A673 (cell line): ENCODE measurements around the gene FASN. TPM values are rescaled to one million over a fixed set of nuclear protein-coding genes. Genes with fewer than 3 reads are reported as not detected.

Source experiments
- BruUV-seq: library from RNA; stranded (reverse); fragments of 400-500 nt; replicated peaks from 2 replicates; lab custom pipeline; 2021; lab: Mats Ljungman, UMichigan
- CTCF ChIA-PET: fragments of 300-600 bp; sonication (Branson Sonifier 250); formaldehyde crosslinking; loops from one replicate; lab custom pipeline; 2022; ENCODE audit warnings: antibody characterized with exemption; lab: Charles Lee
- POLR2A ChIA-PET: fragments of 300-600 bp; sonication (Branson Sonifier 250); formaldehyde crosslinking; loops from one replicate; lab custom pipeline; 2022; ENCODE audit warnings: antibody characterized with exemption; ENCODE audit not compliant: low non-redundant PET; lab: Charles Lee
- DNase-seq: peaks from one replicate; pipeline ENCODE4 v3.0.0-alpha.2; 2015; ENCODE audit warnings: low spot score
- H3K27ac ChIP-seq: fragments of 200-600 bp; sonication (generic); 2 replicates; pipeline ENCODE4 v1.5.1; 2016; ENCODE audit warnings: mixed run types, low read depth, mild to moderate bottlenecking, mixed read lengths, antibody characterized with exemption, low read length; ENCODE audit not compliant: poor library complexity, severe bottlenecking
- H3K27me3 ChIP-seq: fragments of 200-600 bp; sonication (generic); replicated peaks from 2 replicates; pipeline ENCODE4 v1.6.1; 2017; ENCODE audit warnings: mixed run types, low read depth, mild to moderate bottlenecking, mixed read lengths, antibody characterized with exemption, low read length; ENCODE audit not compliant: insufficient read depth, poor library complexity
- H3K36me3 ChIP-seq: fragments of 200-600 bp; sonication (generic); 2 replicates; pipeline ENCODE4 v1.6.1; 2016; ENCODE audit warnings: mixed run types, mild to moderate bottlenecking, mixed read lengths, antibody characterized with exemption, low read length; ENCODE audit not compliant: insufficient read depth, poor library complexity, severe bottlenecking
- H3K4me1 ChIP-seq: fragments of 200-600 bp; sonication (generic); 2 replicates; pipeline ENCODE4 v1.6.1; 2017; ENCODE audit warnings: mixed run types, mild to moderate bottlenecking, mixed read lengths, antibody characterized with exemption, low read length; ENCODE audit not compliant: insufficient read depth, poor library complexity, severe bottlenecking
- H3K4me3 ChIP-seq: fragments of 200-600 bp; sonication (generic); 2 replicates; pipeline ENCODE4 v1.5.1; 2016; ENCODE audit warnings: low read depth, mixed run types, mild to moderate bottlenecking, mixed read lengths, low read length; ENCODE audit not compliant: poor library complexity, severe bottlenecking
- H3K9me3 ChIP-seq: fragments of 200-600 bp; sonication (generic); 2 replicates; pipeline ENCODE4 v1.6.1; 2016; ENCODE audit warnings: mixed run types, low read depth, mild to moderate bottlenecking, mixed read lengths, antibody characterized with exemption, low read length; ENCODE audit not compliant: poor library complexity, severe bottlenecking
- EZH2 ChIP-seq: fragments of 200-600 bp; sonication (generic); IDR thresholded peaks from 2 replicates; pipeline ENCODE4 v1.6.1; 2017; ENCODE audit warnings: borderline replicate concordance, low read depth, mild to moderate bottlenecking, mixed read lengths, antibody characterized with exemption, low read length; ENCODE audit not compliant: poor library complexity, severe bottlenecking
- intact Hi-C: fragments of 100-400 bp; cut with micrococcal nuclease; formaldehyde crosslinking; loops from one replicate; pipeline ENCODE4 v1.10.0; 2022; ENCODE audit not compliant: unreplicated experiment
- total RNA-seq: library from RNA; stranded (reverse); gene quantifications from 2 replicates; pipeline ENCODE4 v1.2.3, GENCODE V29; 2021
- TF ChIP-seq, protein P1 (sequence below): fragments of 300-800, 200-600 bp; sonication (generic); conservative IDR thresholded peaks from 2 replicates; pipeline ENCODE4 v1.5.1; 2017; ENCODE audit warnings: low read depth, mild to moderate bottlenecking, antibody characterized with exemption, low read length, moderate library complexity, mixed read lengths

Gene FASN
- total RNA-seq, 1 experiment from 2014 or later, result 591 TPM

- no peak for DNase-seq
- TF ChIP-seq, protein P1, sequence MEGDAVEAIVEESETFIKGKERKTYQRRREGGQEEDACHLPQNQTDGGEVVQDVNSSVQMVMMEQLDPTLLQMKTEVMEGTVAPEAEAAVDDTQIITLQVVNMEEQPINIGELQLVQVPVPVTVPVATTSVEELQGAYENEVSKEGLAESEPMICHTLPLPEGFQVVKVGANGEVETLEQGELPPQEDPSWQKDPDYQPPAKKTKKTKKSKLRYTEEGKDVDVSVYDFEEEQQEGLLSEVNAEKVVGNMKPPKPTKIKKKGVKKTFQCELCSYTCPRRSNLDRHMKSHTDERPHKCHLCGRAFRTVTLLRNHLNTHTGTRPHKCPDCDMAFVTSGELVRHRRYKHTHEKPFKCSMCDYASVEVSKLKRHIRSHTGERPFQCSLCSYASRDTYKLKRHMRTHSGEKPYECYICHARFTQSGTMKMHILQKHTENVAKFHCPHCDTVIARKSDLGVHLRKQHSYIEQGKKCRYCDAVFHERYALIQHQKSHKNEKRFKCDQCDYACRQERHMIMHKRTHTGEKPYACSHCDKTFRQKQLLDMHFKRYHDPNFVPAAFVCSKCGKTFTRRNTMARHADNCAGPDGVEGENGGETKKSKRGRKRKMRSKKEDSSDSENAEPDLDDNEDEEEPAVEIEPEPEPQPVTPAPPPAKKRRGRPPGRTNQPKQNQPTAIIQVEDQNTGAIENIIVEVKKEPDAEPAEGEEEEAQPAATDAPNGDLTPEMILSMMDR, result no peak
- TF ChIP-seq EZH2, result no peak
- CTCF ChIA-PET, result interaction anchor here (0.6 kb wide), 1 partner anchor 26 kb away, joined by 5 read pairs; no protein-coding TSS in a partner anchor
- Histone ChIP-seq H3K4me3 (peak overlapping the region; percentile 96), H3K4me1 (peaks cover 9% of the 10 kb centered on the region), H3K27me3 (no peaks in the 10 kb centered on the region), H3K27ac (peak overlapping the region; percentile 73), H3K9me3 (no peaks in the 10 kb centered on the region), H3K36me3 (peaks cover 55% of the 10 kb centered on the region)
- BruUV-seq, result no TSS peak
- POLR2A ChIA-PET, result no interaction called here
- intact Hi-C loops, result no loop called here
Observed at GRCh38 chr17:82052638-82053059, 45.4 kb downstream of the FASN start.

DNA sequence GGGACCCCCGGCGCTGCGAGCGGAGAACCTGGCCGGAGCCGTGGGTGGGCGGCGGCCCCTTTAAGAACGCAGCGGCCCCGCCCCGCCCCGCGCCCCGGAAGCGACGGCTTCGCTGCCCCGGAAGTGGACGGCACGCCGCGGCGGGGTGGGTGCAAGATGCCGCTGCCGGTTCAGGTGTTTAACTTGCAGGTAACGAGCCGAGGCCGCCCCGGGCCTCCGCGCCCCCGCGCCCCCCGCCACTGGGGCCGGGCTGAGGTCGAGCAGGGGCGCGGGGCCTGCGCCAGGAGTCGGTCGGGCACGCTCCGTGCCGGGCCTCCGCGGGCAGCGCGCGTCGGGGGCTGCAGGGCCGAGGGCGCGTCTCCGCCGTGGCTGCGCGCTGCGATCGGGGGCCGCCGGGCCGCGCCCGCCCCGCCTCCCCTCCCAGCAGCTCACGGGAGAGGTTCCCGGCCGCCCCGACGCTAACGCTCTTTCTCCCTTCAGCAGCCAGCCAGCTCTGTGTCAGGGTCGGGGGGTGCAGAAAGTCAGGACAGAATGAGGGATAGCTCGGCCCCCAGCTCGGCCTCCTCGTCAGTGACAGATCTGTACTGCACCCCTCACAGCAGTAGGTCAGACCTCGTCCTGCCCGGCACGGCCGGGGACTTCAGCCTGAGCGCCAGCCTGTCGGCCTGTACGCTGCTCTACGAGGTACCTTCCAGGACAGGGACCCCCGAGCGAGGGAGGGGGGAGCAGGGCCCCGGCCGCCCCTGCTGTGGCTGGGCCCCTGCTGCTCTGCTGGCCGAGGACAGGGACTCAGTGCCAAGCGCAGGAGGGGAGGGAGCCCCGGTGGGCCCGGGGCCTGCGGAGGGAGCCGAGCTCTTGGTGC, 46.0 kb downstream of the FASN start, which contains the start of the genes GPS1 and RFNG:
Gene GPS1, plus strand, starts transcription at position 123 of the 862 bp plus-strand sequence. Its CDS starts 34 bp downstream, at position 157.
Gene RFNG, minus strand, starts transcription at position 36 of the 862 bp plus-strand sequence. CDS start 45 bp downstream, outside the sequence.
- H3K27ac ChIP-seq, result peak within 1 kb of the TSS; percentile 73
- intact Hi-C loops, result no loop called here
- no peaks in the 10 kb centered on the region for H3K9me3 ChIP-seq
- CTCF ChIA-PET, result interaction anchor here (0.5 to 0.6 kb wide), 3 partner anchors 11 to 51 kb away, joined by 3 to 5 read pairs (median 4); no protein-coding TSS in a partner anchor
- no TSS peak for BruUV-seq
- H3K27me3 ChIP-seq, result no peaks in the 10 kb centered on the region
- POLR2A ChIA-PET, result no interaction called here
- peaks cover 9% of the 10 kb centered on the region for H3K4me1 ChIP-seq
- peaks cover 52% of the 10 kb centered on the region for H3K36me3 ChIP-seq
- peak; percentile 81 for DNase-seq
- TF ChIP-seq, protein P1, result no peak
- no peak for TF ChIP-seq EZH2
- peak within 1 kb of the TSS; percentile 96 for H3K4me3 ChIP-seq

DNA sequence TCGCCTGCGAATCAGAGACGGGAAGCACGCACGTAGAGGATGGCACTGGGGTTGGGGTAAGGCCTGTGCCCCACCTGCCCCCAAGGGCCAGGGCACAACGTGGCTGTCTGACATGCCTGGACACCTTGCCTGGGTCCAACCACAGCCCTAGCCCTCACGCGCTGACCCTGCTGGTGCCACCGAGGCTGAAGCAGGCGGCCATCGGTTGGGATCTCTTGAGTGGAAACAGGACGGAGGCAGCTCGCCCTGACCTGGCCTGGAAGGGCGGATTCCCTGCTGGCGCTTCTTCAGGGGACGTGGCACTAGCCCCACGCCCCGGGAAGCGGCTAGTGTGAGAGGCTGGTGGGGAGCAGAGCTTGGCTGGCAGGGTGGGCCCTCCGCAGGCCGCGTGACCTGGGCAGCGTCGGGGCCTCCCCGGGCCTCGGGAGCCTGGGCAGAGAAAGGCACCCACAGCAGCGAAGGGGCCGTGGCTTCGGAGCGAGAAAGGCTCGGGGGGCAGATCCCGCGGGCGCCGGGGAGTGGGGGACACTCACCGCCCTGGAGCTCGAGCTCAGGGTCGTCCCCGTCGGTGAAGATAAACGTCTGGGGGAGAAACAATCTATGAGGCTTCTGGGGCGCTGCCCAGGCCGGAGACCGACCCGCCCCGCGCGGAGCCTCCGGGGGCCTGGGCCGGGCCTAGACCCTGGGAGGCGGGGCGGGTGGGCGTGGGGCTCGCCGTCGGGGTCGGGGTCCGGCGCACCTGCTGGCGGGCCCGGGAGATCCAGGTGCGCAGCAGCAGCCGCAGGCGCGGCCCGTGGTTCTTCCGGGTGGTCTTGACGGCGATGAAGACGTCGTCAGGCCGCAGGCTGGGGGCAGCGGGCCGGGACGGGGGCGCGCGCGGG, 47.0 kb downstream of the FASN start:
- H3K9me3 ChIP-seq, result no peaks in the 10 kb centered on the region
- peaks cover 43% of the 10 kb centered on the region for H3K36me3 ChIP-seq
- H3K27me3 ChIP-seq, result no peaks in the 10 kb centered on the region
- no peak for TF ChIP-seq EZH2
- TF ChIP-seq, protein P1, result no peak
- intact Hi-C loops, result no loop called here
- H3K4me1 ChIP-seq, result peaks cover 9% of the 10 kb centered on the region
- H3K27ac ChIP-seq, result peak overlapping the region; percentile 72
- no peak for DNase-seq
- H3K4me3 ChIP-seq, result peak overlapping the region; percentile 96
- BruUV-seq, result no TSS peak
- ChIA-PET CTCF (interaction anchor here (0.5 to 1.7 kb wide), 2 partner anchors 10 to 13 kb away, joined by 4 to 5 read pairs; partner anchors contain the start of gene DCXR), POLR2A (interaction anchor here (0.6 kb wide), 2 partner anchors 37 to 185 kb away, joined by 4 read pairs; no protein-coding TSS in a partner anchor)
